Activated CD4-positive, alpha-beta T cell treated with anti-CD3 and anti-CD28 coated beads for 24 hours (primary cell): ENCODE measurements around the gene NR5A1.

ENCODE experiments used
- DNase-seq, 2 donors: peaks; one replicate each; pipeline ENCODE4 v3.0.0-alpha.2; 2020; ENCODE audit warnings: low read depth in 2 of 2

NR5A1 gene

DNA sequence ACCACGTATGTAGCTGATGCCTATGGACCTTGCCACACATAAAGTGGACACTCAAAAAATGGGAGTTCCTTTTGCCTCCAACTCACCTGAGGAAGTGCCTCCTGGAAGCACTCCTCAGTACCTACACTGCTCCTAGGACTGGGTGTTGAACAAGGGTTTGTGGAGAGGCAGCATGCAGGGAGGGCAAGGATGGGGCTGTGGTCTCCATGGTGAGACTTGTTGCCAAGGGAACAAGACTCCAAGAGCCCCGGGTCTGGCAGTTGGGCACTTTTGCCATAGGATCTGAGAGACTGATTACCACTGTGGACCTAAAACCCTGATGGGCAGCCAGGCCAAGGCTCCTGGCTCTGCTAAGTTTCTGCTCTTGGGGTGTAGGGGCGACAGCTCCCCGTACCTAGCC lies 6.9 kb upstream of the NR5A1 start:
- DNase-seq: no peak

- DNase-seq: no peak
Measured at GRCh38 chr9:124513376-124513994, 6.3 kb upstream of the NR5A1 start.

GRCh38 chr9:124512806-124513204 lies 5.6 kb upstream of the NR5A1 start:
- DNase-seq: no peak

- DNase-seq: no peak
Measured at GRCh38 chr9:124511891-124512805, 4.9 kb upstream of the NR5A1 start.

- no peak for DNase-seq
Measured at GRCh38 chr9:124511426-124511840, 4.2 kb upstream of the NR5A1 start.

- DNase-seq: no peak
Measured at GRCh38 chr9:124510650-124511425, 3.6 kb upstream of the NR5A1 start.

DNA sequence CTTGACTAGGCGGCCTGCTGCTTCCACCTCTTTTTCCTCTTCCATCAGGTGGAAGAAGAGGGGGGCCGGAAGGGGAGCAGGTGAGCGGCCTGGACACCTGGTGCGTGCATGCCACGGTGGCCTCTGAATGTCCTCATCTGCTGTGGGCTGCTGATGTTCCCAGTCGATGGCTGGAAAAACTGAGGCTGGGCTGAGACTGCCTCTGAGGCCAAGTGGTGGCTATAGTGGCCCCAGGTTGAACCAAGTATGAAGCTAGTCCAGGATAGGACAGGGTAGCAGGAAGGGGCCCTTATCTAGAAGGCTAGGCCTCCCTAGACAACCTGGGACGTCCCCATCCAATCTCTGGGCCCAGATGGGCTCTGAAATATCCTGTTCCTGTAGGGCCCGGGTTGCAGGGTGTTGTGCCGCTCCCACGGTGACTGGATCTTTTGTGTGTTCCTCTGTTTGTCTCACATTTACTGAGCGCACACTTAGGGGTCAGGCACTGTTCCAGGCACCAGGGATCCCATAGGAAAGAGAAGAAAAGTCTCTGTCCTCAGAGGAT lies 753 bp upstream of the NR5A1 start:
- no peak for DNase-seq

DNA sequence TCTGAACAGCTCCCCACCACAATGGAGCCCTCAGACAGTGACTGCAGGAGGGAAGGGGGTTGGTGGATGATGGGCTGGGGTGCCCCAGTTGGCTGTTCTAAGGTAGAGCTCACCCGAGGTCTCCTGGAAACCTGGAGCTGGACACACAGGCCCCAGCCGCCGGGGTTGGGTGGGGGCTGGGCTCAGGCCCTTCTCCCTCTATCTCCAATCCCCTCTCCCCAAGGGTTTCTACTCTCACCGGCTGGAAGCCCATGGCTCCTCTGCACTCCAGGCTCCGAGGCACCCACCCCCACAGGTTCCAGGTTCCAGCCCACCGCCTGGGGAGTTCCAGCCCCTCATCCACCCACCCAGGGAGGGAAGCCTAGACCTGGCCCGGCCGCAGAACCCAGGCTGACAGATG lies 766 bp downstream of the NR5A1 start:
- DNase-seq: no peak

GRCh38 chr9:124505901-124506346 lies 1.3 kb downstream of the NR5A1 start:
- DNase-seq: no peak

DNA sequence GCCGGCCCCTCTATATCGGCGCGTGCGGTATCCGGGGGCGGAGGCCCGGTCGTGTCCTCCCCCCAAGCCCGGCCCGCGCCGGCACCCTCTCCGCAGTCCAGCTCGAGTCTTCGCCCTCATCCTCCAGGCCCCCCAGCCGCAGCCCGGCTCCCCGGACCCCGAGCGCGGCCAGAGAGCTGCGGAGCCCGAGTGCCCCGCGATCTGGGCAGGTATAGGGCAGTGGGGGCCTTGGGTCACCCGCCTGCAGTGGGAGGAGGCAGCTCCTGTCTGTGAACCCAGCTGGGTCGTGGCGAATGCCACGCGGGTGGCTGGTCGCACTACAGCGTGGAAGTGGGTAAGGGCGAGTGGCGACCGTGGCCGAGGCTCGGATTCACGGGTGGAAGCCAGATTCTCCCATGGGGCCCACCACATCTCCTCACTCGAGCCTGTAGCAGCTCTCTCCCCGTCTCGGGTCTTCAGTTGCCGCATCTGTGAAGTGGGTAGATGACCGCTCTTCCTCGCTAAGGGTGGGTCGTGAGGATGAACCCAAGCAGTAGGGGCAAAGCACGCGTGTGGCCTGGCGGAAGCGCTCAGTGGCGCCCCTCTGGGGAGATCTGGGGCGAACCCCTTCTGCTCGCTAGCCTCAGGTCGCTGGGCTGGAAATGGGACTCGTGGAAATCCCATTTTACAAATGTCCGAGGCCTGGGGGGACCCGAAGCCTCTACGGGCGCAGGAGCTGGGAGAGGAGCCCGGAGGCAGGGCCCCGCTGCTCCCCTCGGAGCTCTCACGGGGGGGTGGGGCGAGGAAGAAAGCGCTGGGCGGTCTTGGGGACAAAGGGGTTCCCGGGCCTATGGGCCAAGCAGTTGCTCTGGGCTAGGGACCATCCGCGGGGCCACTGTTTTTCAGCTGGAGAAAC lies 1.9 kb downstream of the NR5A1 start:
- DNase-seq: no peak

GRCh38 chr9:124504530-124505005 lies 2.6 kb downstream of the NR5A1 start:
- DNase-seq: no peak

- no peak for DNase-seq
Measured at GRCh38 chr9:124503713-124504529, 3.3 kb downstream of the NR5A1 start.

- no peak for DNase-seq
Measured at GRCh38 chr9:124502711-124503702, 4.2 kb downstream of the NR5A1 start.

GRCh38 chr9:124501771-124502320 lies 5.4 kb downstream of the NR5A1 start:
- no peak for DNase-seq

GRCh38 chr9:124500796-124501611 lies 6.2 kb downstream of the NR5A1 start:
- no peak for DNase-seq

- DNase-seq: no peak
Measured at GRCh38 chr9:124500028-124500795, 7.0 kb downstream of the NR5A1 start.

DNA sequence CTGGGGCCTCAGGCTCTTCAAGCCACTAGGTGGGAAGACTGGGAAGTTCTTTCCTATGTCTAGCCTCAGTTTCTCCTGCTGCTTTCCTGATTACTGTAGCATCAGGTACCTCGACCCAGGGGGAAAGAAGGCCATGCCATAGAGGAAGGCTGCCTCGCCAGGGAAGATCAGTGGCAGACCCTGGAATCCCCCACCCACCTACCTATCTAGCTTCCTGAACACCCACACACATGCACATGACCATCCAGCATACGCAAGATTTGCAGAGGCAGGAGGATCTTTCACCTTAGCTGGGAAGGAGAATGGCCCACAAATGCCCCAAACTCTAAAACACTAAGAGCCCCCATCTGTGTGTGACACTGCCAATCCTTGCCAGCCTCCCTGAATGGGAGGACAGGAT lies 8.0 kb downstream of the NR5A1 start:
- no peak for DNase-seq
